CD1c-positive myeloid dendritic cell (primary cell): ENCODE results near the gene NPSR1.
"Not testable (repeated sequence)": the region's sequence is repeated elsewhere in the genome, so short reads cannot be mapped to it uniquely, and the experiment has no call there.

ENCODE experiments used
- DNase-seq: peaks from one replicate; pipeline ENCODE4 v3.0.0-alpha.2; 2016; ENCODE audit errors: extremely low spot score

NPSR1 gene

GRCh38 chr7:34757570-34758110 lies 99.6 kb downstream of the NPSR1 start:
- no peak for DNase-seq

- no peak for DNase-seq
Observed at GRCh38 chr7:34758111-34758601, 100.1 kb downstream of the NPSR1 start.

- DNase-seq = no peak
Observed at GRCh38 chr7:34759477-34760125, 101.6 kb downstream of the NPSR1 start.

GRCh38 chr7:34760271-34760670 lies 102.3 kb downstream of the NPSR1 start:
- no peak for DNase-seq

GRCh38 chr7:34761206-34761605 lies 103.2 kb downstream of the NPSR1 start:
- no peak for DNase-seq

GRCh38 chr7:34761627-34762026 lies 103.6 kb downstream of the NPSR1 start:
- no peak for DNase-seq

GRCh38 chr7:34762764-34763163 lies 104.7 kb downstream of the NPSR1 start:
- no peak for DNase-seq

- no peak for DNase-seq
Observed at GRCh38 chr7:34772296-34772938, 114.4 kb downstream of the NPSR1 start.

- DNase-seq = no peak
Observed at GRCh38 chr7:34776748-34777358, 118.8 kb downstream of the NPSR1 start.

GRCh38 chr7:34780546-34780945 lies 122.5 kb downstream of the NPSR1 start:
- DNase-seq = no peak

- no peak for DNase-seq
Observed at GRCh38 chr7:34787586-34787985, 129.6 kb downstream of the NPSR1 start.

- no peak for DNase-seq
Observed at GRCh38 chr7:34806831-34807230, 148.8 kb downstream of the NPSR1 start.

GRCh38 chr7:34807548-34808340 lies 149.7 kb downstream of the NPSR1 start:
- DNase-seq = no peak

GRCh38 chr7:34814203-34814842 lies 156.3 kb downstream of the NPSR1 start:
- not testable (repeated sequence) for DNase-seq

GRCh38 chr7:34821932-34822558 lies 164.0 kb downstream of the NPSR1 start:
- DNase-seq = no peak

- peak; percentile 34 for DNase-seq
Observed at GRCh38 chr7:34823650-34824258, 165.7 kb downstream of the NPSR1 start.

- DNase-seq = no peak
Observed at GRCh38 chr7:34825221-34825620, 167.2 kb downstream of the NPSR1 start.

- DNase-seq = no peak
Observed at GRCh38 chr7:34830390-34830789, 172.4 kb downstream of the NPSR1 start.

- DNase-seq = no peak
Observed at GRCh38 chr7:34831436-34831835, 173.4 kb downstream of the NPSR1 start.

- DNase-seq = no peak
Observed at GRCh38 chr7:34832020-34832419, 174.0 kb downstream of the NPSR1 start.
